Choroid plexus epithelial cell (primary cell): ENCODE measurements around the gene SLC16A8.

Experiments
- DNase-seq: peaks from one replicate; pipeline ENCODE4 v3.0.0-alpha.2; 2010; ENCODE audit warnings: low read depth
- H3K4me3 ChIP-seq: 2 replicates; pipeline ENCODE4 v1.5.1; 2011; ENCODE audit warnings: low read depth, mild to moderate bottlenecking, control low read depth, low read length, moderate library complexity
- TF ChIP-seq, protein P1 (sequence below): conservative IDR thresholded peaks from 2 replicates; pipeline ENCODE4 v1.5.1; 2011; ENCODE audit warnings: low read depth, mild to moderate bottlenecking, control low read depth, inconsistent platforms, low read length, moderate library complexity

SLC16A8 gene

GRCh38 chr22:38028344-38029130 lies 55.4 kb downstream of the SLC16A8 start:
- H3K4me3 ChIP-seq = no peak overlapping the region
- no peak for DNase-seq
- TF ChIP-seq, protein P1, sequence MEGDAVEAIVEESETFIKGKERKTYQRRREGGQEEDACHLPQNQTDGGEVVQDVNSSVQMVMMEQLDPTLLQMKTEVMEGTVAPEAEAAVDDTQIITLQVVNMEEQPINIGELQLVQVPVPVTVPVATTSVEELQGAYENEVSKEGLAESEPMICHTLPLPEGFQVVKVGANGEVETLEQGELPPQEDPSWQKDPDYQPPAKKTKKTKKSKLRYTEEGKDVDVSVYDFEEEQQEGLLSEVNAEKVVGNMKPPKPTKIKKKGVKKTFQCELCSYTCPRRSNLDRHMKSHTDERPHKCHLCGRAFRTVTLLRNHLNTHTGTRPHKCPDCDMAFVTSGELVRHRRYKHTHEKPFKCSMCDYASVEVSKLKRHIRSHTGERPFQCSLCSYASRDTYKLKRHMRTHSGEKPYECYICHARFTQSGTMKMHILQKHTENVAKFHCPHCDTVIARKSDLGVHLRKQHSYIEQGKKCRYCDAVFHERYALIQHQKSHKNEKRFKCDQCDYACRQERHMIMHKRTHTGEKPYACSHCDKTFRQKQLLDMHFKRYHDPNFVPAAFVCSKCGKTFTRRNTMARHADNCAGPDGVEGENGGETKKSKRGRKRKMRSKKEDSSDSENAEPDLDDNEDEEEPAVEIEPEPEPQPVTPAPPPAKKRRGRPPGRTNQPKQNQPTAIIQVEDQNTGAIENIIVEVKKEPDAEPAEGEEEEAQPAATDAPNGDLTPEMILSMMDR = no peak
